Upper lobe of left lung (tissue), 6 donors: ENCODE data around the gene MDFI. TPM values are rescaled to one million over a fixed set of nuclear protein-coding genes. Genes with fewer than 3 reads are reported as not detected.

ENCODE experiments used
- ATAC-seq, 2 donors: fragments of 200-7000 bp; cut with Tn5 transposase; one replicate each; pipeline ENCODE4 v1.9.1; 2022; ENCODE audit warnings: mild to moderate bottlenecking in 2 of 2, moderate library complexity in 2 of 2; ENCODE audit not compliant: low FRiP score in 2 of 2
- DNase-seq, 2 donors: peaks; one replicate each; pipeline ENCODE4 v3.0.0-alpha.2; 2019 to 2020
- H3K27ac ChIP-seq, 4 donors: fragments of 200-600 bp; sonication (generic); one replicate each; pipeline ENCODE4 v1.5.1; 2016 to 2019
- H3K27me3 ChIP-seq, 4 donors: fragments of 200-600 bp; sonication (generic); one replicate each; pipeline ENCODE4 v1.5.1; 2017 to 2019
- H3K36me3 ChIP-seq, 4 donors: fragments of 200-600 bp; sonication (generic); one replicate each; pipeline ENCODE4 v1.5.1; 2016 to 2019
- H3K4me1 ChIP-seq, 4 donors: fragments of 200-600 bp; sonication (generic); one replicate each; pipeline ENCODE4 v1.5.1; 2018 to 2019
- H3K4me3 ChIP-seq, 4 donors: fragments of 200-600 bp; sonication (generic); one replicate each; pipeline ENCODE4 v1.5.1; 2017 to 2019; ENCODE audit warnings: mild to moderate bottlenecking in 2 of 4, moderate library complexity in 1 of 4
- H3K9me3 ChIP-seq, 4 donors: fragments of 200-600 bp; sonication (generic); one replicate each; pipeline ENCODE4 v1.5.1; 2018 to 2019
- CTCF ChIP-seq, 6 experiments: fragments of 450-650 bp in 4 of 6; fragments of 200-600 bp in 2 of 6; sonication (generic) in 2 of 6; IDR thresholded peaks; one replicate each; pipeline ENCODE4 v1.5.1; 2016 to 2019; ENCODE audit warnings: antibody characterized with exemption in 6 of 6
- EP300 ChIP-seq, 4 donors: sonication (generic); formaldehyde crosslinking; IDR thresholded peaks; one replicate each; pipeline ENCODE4 v1.5.1; 2017; ENCODE audit warnings: antibody characterized with exemption in 4 of 4, control low read depth in 2 of 4
- POLR2A ChIP-seq, 4 donors: fragments of 450-650 bp; IDR thresholded peaks; one replicate each; pipeline ENCODE4 v1.5.1; 2016 to 2017; ENCODE audit warnings: antibody characterized with exemption in 4 of 4, mild to moderate bottlenecking in 2 of 4
- POLR2AphosphoS5 ChIP-seq, 2 donors: sonication (generic); formaldehyde crosslinking; IDR thresholded peaks; one replicate each; pipeline ENCODE4 v1.5.1; 2017; ENCODE audit warnings: antibody characterized with exemption in 2 of 2
- WGBS, 2 donors: methylation state at CpG; one replicate each; pipeline ENCODE4 v1.1.5; 2017 to 2018; 5-methylcytosine and 5-hydroxymethylcytosine counted together
- total RNA-seq, 6 donors: library from RNA; depleted of rRNA in 4 of 6; stranded (reverse); fragments of >200 nt in 4 of 6; gene quantifications; one replicate each; pipeline versions ENCODE4 v1.1.0 to v1.2.1, GENCODE V29; 2016 to 2021
- donor health status: DM: no; HTN: no; CAD: no; lungs with moderate emphysema.
- donor health status: DM: no; HTN: yes; CAD: no; lungs with severe emphysema.

The MDFI gene
- total RNA-seq, 6 donors from 2014 or later, result 4.9 to 23.4 (median 8.0) TPM

DNA sequence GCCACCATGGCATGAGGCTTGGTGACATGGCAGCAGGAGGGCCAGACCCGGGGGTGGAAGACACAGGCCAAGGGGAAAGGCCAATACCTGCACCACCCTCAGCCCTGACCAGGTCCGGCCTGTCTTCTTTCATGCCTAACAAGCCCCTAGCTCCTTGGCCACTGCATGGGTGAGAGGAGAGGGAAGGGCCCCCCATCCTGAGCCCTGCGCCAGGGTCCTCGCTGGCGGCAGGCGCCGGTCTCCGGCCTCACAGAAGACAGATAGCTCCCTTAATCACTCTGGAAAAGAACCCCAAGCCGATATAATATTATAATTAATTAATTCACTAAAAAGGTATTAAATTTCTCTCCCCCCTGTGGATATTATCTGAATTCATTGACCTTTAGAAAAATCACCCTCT is 41.4 kb downstream of the MDFI start:
- peaks cover 0 to 8% (median 7%) of the 10 kb centered on the region in 4 donors for H3K36me3 ChIP-seq
- WGBS, 2 donors, result 94 to 97% methylated on average over 8 to 9 of the region's 9 CpGs

GRCh38 chr6:41680182-41680965 is 42.1 kb downstream of the MDFI start:
- Histone ChIP-seq H3K4me3 (no peak overlapping the region), H3K36me3 (peaks cover 4 to 15% (median 13%) of the 10 kb centered on the region in 4 donors), H3K27ac (no peak overlapping the region), H3K4me1 (peaks cover 20 to 22% (median 22%) of the 10 kb centered on the region in 4 donors), H3K27me3 (no peaks in the 10 kb centered on the region), H3K9me3 (no peaks in the 10 kb centered on the region)
- TF ChIP-seq EP300 (IDR thresholded peaks at IDR 0.05), result no peak
- no peak for TF ChIP-seq CTCF (IDR thresholded peaks at IDR 0.05)
- no peak for TF ChIP-seq POLR2A (IDR thresholded peaks at IDR 0.05)
- no peak for TF ChIP-seq POLR2AphosphoS5 (IDR thresholded peaks at IDR 0.05)
- ATAC-seq (no peak), DNase-seq (no peak)
- 77 to 83% methylated on average over 9 to 11 of the region's 11 CpGs for WGBS, 2 donors

More for the DNA sequence above, 41.4 kb downstream of the MDFI start:
- TF ChIP-seq EP300 (IDR thresholded peaks at IDR 0.05) (no peak), POLR2A (IDR thresholded peaks at IDR 0.05) (no peak), CTCF (IDR thresholded peaks at IDR 0.05) (no peak)
- H3K9me3 ChIP-seq, result no peaks in the 10 kb centered on the region
- no peaks in the 10 kb centered on the region for H3K27me3 ChIP-seq
- no peak overlapping the region for H3K27ac ChIP-seq
- H3K4me3 ChIP-seq, result no peak overlapping the region
- peaks cover 20 to 23% (median 22%) of the 10 kb centered on the region in 4 donors for H3K4me1 ChIP-seq
- DNase-seq (no peak), ATAC-seq (no peak)

GRCh38 chr6:41682056-41682477 is 43.8 kb downstream of the MDFI start:
- Histone ChIP-seq H3K27me3 (no peaks in the 10 kb centered on the region), H3K27ac (peak overlapping the region in 2 of 4 donors; percentile 1 to 10), H3K36me3 (peaks cover 4 to 30% (median 24%) of the 10 kb centered on the region in 4 donors), H3K9me3 (no peaks in the 10 kb centered on the region), H3K4me1 (peaks cover 20 to 22% (median 22%) of the 10 kb centered on the region in 4 donors), H3K4me3 (no peak overlapping the region)
- WGBS, 2 donors, result 3 to 5% methylated on average over 9 of the region's 9 CpGs
- peak; percentile 94 to 95 for ATAC-seq
- no peak for TF ChIP-seq EP300 (IDR thresholded peaks at IDR 0.05)
- TF ChIP-seq POLR2A (IDR thresholded peaks at IDR 0.05), result no peak
- TF ChIP-seq POLR2AphosphoS5 (IDR thresholded peaks at IDR 0.05), result peak in 1 of 2 donors; percentile 16
- TF ChIP-seq CTCF (IDR thresholded peaks at IDR 0.05), result peak; percentile 70 to 92 (median 88)
- DNase-seq, result peak; percentile 92 to 94

DNA sequence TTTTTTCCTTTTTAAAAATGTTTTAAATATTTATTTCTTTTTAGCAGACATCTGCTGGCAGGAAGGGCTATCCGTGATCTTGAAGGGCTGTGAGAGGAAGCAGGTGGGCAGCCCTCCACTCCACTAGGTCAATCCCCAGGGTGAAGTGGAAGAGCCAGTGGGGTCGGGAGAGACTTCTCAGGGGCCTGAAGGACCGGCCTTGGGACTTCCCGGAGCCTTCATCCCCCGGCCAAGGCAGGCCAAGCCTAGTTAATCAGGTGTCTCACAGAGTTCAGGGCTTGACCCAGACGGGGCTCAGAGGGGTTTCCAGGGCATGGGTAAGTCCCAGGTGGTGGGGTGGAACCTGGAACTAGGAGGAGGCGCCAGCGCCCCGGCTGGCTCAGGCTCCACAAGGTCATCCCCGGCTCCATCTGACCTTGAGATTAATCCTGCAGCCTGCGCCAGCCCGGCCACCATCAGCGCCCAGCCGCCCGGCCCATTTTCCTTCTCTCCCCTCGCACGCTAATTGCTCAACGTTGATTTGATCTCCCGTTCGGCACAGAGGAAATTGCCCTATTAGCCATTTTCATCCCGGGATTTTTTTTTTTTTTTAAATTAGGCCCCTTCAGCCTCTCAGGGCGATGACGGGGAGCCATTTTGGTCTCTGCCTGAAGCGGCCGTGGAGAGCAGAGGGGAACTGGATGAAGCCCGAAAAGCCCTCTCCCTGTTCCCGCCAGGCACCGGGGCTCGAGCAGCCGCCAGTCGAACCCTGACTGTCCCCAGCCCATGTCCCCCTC is 44.4 kb downstream of the MDFI start:
- DNase-seq (peak in 1 of 2 donors; percentile 78), ATAC-seq (peak in 1 of 2 donors; percentile 49)
- peak overlapping the region in 3 of 4 donors; percentile 10 to 71 (median 31) for H3K27ac ChIP-seq
- H3K36me3 ChIP-seq, result peaks cover 8 to 37% (median 28%) of the 10 kb centered on the region in 4 donors
- H3K4me1 ChIP-seq, result peaks cover 20 to 22% (median 22%) of the 10 kb centered on the region in 4 donors
- TF ChIP-seq POLR2AphosphoS5 (IDR thresholded peaks at IDR 0.05), result no peak
- TF ChIP-seq POLR2A (IDR thresholded peaks at IDR 0.05), result no peak
- no peak for TF ChIP-seq EP300 (IDR thresholded peaks at IDR 0.05)
- no peak for TF ChIP-seq CTCF (IDR thresholded peaks at IDR 0.05)
- 49 to 50% methylated on average over 25 to 30 of the region's 31 CpGs for WGBS, 2 donors
- H3K4me3 ChIP-seq, result peak overlapping the region in 3 of 4 donors; percentile 20 to 55 (median 43)
- no peaks in the 10 kb centered on the region for H3K27me3 ChIP-seq
- H3K9me3 ChIP-seq, result no peaks in the 10 kb centered on the region
